HUDEP-2 (cell line): Measurements from ENCODE around the gene ZNFX1.

Source experiments
- DNase-seq, 76 experiments: peaks; one replicate each; lab custom pipeline; 2025; ENCODE audit not compliant: unreplicated experiment in 76 of 76; lab: John Stamatoyannopoulos, UW

ZNFX1 gene

DNA sequence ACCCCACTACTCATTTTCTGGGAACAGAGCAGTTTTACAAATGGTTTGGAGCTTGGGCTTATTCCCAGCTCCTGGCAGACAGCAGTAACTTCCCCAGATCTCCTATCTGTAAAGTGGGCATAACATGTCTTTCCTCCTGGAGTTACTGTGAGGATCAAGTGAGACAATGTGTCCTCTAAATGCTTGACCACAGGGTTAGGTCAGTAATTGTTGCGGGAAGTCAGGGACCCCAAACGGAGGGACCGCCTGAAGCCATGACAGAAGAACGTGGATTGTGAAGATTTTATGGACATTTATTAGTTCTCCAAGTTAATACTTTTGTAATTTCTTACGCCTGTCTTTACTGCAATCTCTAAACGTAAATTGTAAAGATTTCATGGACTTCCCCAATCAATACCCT is 15.3 kb upstream of the ZNFX1 start:
- no peak for DNase-seq

DNA sequence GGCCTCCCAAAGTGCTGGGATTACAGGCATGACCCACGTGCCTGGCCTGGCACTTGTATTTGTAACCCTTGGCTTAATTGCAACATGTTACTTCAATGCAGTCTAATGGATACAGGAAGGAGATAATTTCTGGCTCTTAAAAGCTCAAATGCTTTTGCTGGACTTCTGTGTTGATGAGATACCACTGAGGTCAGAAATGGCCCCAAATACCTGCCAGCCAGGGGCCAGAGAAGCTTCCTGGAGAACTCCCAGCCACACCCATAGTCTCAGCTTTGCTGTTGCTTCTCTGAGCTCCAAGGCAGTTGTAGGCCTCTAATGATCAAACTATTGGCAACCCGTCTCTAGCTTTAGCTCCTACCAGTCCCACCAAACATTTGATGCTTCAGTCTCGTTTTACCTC is 14.2 kb upstream of the ZNFX1 start:
- no peak for DNase-seq

DNA sequence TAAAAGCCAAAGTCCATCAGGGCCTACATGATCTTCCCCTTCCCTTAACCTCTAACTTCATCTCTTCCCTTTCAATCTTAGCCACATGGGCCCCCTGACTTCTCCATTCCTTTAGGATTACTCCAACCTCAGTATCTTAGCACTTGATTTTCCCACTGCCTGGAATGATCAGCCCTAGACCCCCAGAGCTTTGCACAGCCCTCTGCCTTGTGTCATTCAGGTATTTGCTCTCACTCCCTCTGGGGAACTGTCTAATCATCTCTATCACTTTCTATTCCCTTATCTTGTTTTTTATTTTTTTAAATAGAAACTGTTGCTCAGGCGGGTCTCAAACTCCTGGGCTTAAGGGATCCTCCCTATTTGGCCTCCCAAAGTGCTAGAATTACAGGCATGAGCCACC is 13.3 kb upstream of the ZNFX1 start:
- no peak for DNase-seq

DNA sequence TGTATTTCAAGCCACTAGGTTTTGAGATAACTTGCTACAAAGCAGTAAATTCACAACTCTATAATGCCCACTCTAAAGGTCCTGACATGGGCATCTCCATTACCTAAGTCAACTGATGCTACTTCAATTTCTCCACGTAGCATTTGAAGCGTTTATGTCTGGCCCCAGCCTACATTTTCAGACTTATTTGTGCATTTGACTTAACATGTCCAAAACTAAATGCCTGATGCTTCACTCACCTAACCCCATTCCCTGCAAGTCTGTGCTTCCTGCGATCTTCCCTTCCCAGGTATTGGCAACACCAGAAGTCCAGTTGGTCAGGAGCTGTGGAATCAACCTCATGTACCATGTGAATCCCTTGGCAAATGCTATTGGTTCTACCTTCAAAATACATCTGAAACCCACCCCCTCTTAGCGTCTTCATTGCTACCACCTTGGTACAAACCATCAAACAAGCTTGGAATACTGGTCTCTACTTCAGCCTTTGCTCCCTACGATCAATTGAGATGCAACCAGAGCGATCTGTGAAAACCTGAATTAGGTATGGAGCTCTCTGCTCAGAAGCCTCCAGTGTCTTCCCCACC is 12.8 kb upstream of the ZNFX1 start:
- DNase-seq, result peak in 2 of 76 experiments; percentile 28 to 37

DNA sequence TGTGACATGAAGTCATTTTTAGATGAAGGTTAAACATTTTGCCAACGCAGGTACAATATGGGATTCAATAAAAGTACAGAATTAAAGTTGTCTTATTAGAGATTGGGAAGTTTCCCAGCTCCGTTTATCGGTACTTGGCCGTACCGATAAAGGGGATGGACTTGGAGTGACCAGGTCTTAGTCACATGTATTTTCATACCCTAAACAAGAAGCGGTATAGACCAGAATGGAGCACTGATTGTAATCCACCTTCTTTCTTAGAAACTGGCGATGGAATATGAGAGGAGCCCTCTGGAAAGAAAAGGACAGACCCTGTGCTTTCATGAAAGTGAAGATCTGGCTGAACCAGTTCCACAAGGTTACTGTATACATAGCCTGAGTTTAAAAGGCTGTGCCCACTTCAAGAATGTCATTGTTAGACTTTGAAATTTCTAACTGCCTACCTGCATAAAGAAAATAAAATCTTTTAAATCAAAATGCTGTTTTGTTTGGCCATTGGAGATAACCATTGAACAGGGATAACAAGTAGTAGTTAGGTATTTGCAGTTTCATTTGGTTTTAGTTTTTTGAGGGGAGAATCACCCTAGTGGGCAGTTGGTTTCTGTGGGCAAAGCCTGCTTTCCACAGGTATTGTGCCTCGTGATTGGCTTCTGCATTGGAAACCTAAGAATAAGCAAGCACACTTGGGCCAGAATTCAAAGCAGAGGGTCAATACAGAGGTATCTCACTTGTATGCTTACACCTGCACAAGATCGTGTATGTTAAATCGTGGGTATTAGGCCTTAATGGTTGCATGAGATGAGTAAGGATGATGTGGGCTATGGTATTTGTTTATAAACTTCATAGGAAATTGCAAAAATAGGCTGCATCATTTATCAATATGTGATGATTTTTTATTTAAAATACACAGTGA is 11.2 kb upstream of the ZNFX1 start:
- no peak for DNase-seq

DNA sequence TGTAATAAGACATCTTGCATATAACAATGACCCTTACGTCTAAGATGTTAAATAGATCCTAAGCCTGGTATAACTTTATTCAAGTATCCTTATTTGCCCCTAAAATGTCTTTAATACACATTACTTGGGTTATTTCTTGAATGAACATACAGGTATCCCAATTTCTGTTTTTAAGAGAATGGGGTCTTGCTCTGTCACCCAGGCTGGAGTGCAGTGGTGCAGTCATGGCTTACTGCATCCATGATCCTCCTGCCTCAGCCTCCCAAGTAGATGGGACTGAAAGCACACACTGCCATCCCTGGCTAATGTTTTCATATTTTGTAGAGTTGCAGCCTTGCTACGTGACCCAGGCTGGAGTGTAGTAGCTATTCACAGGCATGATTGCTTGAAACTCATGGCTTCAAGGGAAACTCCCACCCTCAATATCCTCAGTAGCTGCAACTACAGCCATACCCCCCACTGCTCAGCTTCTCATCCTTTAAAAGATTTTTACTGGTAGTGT is 10.4 kb upstream of the ZNFX1 start:
- DNase-seq, result no peak

DNA sequence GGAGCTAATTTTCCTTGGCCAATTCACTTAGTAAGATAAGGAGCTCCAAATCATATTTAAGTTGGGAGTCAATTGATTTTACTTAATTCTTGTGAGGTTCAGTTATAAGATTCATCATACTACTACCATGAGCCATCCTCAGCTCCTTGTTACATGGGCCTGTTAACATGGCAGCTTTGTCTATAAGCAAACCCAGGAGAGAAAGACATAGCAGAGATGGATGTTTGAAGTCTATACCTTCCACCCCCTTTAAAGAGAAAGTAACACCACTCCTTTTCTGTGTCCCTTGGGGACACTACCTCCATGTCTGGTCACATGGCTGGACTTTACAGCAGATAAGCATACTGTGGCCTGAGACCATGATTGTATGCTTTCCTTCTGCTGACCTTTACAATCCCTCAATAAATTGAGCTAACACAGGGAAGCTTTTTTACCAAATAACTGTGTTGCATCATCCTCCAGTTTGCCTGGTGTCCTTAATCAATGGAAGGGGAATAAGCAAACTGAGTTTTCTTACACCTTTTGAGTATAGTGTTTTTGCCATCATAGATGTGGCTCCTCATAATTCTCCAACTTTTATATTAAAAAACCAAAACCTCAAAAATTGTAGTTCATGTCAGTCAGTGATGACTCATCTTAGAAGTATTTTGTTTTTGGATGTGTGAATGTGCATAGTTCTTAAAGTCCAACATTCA is 9.8 kb upstream of the ZNFX1 start:
- no peak for DNase-seq

DNA sequence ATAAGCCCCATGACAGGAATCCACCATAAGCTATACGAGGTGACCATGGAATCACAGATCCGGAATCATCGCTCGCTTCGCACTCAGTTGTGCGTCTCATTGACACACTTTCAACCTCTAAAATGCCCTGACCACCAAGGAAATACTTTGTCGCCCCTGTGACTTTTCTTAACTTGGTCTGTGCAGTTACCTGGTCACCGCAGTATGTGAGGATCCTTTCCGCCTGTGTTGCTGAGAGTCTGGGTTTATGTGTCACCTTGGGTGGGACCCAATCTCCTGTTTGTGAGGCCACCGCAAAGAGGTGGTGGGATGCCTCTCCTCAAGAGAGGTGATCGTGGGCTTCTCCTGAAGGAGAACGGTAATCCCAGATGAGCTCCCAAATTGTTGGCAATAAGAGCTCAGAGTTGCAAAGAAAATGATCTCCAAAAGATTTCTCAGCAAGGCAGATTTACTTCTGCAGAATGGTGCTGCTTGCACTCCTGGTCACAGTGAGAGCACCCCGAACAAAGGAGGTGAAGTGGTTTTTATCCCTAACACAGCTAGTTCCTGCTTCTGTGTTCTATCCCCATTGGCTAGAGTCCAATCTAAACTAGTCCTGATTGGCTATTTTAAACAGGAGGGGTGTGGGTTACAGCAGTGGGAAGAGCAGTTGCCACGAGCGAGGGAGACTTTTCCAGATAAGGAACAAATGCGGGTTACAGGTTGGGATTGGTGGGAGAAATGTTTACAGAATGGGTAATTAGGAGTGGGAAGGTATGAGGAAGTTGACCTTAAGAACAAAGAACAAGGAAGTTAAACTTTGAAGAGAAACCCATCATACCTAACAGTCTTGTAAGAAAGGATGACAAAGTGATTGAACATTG is 9.1 kb upstream of the ZNFX1 start:
- DNase-seq, result peak in 4 of 76 experiments; percentile 16 to 40 (median 34)

DNA sequence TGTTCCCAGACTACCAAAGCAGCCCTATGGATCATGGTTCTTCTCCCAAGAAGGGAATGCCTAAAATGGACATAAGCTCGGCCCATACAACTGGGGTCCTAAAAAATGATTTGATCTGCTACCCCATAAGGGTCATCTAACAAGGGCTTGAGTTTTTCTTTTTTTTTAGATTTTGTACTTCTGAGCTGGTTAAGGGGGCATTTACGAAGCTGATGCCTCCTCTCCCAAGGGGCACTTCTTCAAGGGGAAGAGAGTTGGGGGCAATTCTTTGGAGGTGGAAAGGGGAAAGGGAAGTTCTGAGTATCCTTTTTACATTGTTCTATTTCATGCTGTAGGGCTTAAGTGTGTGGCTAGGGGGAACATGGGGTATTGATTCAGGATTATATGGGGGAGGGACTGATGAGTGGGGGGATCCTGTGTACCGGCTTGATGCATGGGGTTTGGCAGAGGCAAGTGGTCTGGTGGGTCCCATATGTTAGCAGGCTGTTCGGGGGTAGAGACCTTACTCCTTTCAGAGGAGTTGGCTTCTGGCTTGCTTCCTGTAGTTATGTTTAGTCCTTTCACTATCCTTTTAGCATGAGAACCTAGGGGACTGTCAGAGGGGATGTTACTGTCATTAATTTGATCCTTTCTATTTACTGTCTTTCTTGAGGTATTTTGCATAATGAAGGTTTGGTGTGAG is 8.1 kb upstream of the ZNFX1 start:
- DNase-seq, result no peak

DNA sequence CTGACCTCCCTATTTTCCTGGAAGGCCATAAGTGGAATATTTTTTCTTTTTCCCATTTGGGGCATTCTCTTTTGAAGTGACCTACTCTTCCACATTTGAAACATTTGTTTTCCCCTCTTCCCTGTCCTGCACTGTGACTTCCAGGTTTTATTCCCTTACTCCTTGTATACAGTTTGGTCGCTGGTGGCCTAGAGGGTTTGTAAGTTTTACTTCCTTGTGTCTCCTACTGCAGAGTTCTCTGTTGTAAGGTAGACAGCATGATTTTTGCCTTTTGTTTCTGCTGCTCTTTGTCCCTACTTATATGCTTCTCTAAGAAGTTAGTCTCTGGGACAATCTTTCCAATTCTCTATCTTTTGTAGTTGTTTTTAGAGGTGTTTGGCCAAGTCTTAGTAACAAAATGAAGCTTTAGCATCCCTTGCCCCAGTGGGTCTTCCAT is 7.4 kb upstream of the ZNFX1 start:
- no peak for DNase-seq

DNA sequence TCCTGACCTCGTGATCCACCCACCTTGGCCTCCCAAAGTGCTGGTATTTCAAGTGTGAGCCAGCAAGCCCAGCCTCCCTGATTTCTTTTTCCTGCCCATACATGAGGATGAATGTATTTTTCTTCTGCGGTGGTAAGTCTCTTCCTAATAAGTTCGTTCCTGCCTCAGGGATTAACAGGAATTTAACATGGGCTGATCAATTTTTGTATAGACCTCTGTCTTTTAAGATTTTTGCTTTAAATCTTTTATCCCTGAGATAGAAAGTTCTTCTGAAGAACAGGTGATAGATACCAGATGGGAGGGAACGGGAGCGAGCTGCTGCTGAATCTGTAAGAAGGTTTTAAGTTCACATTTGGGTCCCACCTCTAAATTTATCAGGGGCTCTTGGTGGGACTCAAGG is 7.0 kb upstream of the ZNFX1 start:
- no peak for DNase-seq

DNA sequence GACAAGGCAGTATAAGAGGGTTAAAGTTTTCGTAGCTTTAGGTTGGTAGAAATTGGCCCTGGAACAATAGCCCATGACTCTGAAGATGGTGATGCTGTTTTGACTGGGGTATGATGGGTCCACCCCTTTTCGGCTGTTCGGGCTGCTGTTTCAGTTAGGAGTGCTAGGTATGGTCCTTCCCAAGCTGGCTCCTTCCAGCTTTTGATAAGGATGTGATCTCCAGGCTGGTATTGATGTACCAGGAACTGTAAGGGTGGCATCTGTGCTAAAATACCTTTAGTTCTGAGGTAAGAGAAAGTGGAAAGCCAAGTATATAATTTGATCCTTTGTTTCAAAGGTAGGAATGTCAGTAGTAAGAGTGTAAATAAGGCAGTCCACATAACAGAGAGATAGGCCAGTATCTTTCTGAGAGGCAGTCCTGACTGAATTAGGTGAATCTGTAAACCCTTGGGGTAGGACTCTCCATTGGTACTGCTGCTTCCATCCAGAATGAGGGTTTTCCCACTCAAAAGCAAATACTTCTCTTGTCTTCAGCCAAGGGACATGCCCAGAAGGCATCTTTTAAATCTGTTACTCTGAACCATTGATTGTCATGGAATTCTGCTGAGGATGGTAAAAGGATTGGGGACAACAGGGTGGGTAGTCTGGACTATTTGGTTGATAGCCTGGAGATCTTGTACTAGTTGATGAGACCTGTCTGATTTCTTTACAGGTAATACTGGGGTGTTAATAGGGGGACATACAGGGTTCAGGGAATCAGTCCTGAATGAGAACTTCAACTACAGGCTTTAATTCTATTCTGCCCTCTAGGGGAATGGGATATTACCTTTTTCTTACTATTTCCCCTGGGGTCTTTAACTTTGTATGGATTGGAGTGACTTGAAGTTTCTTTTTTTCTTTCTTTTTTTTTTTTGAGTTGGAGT is 6.1 kb upstream of the ZNFX1 start:
- DNase-seq, result peak in 3 of 76 experiments; percentile 21 to 46 (median 22)

DNA sequence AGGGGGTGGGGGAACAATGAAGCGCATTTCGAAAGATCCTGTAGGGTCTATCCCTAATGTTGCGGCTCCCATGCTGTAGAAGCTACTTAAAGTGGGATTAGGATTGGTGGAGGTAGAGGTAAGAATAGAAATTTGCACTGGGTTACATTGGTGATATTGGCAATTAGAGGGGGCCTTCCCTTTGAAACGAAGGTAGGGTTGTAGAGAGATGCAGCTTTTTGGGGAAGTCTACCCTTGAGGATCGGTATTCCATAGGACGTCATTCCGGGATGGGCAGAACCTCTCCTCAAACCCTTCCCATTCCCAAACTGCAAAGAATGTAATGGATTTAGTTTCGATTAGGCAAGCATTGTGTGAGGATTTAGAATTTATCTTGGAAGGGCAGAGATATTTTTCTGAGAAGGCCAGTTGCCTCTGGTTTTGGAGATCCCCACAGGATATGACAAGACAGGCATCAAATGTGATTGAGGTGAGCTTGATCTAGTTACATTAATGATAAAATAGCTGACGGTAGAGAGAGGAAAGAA is 5.4 kb upstream of the ZNFX1 start:
- no peak for DNase-seq

DNA sequence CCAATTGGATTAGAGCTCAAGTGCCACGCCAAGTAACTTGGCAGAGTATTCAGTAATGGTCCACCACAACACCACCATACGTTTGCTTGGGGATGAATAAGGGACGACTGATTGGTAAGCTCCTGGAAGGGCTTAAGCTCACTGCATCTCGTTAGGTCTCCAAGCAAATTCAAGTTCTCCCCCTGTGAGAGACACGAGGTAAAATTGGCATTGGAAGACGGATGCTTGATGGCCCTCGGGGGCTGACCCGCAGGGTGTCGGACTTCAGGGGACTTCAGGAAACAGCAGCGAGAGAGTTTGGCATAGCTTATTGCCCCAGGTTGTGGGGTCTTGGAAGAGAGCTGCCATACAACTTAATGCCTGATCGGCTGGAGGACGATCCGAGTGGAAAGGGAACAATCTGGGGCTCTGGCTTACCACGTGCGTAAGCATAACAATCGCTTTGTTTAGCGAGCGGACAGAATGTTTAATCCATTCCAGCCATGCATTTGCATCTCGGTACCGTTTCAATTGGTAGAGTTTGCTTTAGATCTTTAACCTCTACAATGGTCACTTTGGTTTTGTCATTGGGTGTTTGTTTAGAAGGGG is 4.8 kb upstream of the ZNFX1 start:
- DNase-seq, result no peak

DNA sequence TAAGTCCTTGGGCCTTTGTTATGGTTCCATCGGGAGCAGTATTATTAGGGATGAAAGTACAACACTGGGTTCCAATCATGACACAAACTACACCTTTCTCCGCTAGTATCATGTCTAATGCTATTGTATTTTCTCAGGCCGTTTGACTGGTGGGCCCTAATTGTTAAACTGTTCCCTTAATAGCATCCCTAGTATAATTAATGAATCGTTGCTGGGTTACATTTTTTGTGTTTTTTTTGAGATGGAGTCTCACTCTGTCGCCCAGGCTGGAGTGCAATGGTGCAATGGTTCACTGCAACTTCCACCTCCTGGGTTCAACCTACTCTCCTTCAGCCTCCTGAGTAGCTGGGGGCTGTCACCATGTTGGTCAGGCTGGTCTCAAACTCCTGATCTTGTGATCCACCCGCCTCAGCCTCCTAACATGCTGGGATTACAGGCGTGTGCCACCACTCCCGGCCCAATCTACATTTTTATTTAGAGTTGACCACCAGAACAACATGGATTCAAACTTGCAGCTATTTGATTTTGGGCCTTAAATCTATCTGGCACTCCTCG is 4.1 kb upstream of the ZNFX1 start:
- no peak for DNase-seq

DNA sequence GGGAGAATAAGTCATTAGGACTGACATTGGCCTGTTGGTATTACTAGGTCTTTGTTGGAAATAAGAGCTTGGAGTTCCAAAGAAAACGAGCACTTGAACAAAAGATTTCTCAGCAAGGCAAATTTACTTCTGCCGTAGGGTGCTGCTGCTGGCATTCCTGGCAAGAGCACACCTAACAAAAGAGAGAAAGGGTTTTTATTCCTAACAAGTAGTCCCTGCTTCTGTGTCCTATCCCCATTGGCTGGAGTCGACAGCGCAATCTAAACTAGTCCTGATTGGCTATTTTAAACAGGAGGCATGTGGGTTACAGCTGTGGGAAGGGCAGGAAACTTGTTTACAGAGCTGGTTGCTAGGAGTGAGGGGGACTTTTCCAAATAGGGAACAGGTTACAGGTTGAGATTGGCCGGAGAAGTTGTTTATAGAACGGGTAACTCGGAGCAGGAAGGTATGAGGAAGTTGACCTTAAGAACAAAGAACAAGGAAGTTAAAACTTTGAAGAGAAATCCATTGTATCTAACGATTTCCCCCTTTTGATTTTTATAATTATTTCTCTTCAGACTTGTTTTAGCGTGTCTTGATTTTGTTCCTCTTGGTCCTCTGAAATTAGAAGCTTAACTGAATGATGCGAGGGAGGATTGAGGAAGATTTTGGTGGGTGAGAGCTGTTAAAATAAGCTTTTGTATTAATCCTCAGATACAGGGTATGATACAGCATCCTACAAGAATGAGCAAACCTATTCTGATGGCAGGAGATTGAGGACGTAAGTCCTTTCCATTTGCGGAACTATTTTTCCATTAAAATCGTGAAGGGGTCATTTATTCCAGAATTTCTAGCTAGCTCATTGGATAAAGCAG is 3.4 kb upstream of the ZNFX1 start:
- DNase-seq, result peak in 2 of 76 experiments; percentile 23 to 24

DNA sequence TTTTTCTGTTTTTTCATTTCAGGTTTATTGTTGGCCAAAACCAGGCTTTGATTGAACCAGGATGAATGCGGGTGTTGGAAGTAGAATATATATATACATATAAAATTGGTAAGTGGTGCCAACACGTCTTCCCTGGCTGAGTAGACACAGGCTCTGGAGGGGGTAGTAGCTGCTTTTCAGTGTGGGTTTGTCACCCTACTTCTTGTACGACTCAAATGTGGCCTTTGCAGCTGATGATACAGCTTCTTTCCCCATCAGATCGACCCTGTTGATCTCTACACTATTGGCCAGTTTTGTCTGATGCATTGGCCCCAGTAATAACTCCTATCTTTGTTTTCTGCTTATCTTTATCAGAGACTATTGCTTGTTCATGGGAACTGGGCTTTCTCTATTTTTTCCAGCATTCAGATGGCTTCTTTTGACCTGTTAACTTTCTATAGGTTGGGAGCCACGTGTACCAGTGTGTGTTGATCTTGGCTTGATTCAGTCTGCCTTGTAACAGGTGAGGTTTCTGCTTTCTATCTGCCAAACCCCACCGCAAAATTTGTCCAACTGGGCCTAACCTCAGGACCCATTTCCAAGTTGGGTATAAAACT is 2.7 kb upstream of the ZNFX1 start:
- peak in 1 of 76 experiments; percentile 23 for DNase-seq
